HG03565 (cell line): ENCODE data around the gene TEX14.
A peak's percentile ranks its signal among the peaks of the same experiment; 100 is the strongest.

ENCODE experiments used
- ATAC-seq: cut with Tn5 transposase; IDR thresholded peaks from one replicate; pipeline ENCODE4 v1.9.1; 2021; ENCODE audit warnings: mild to moderate bottlenecking, moderate library complexity; ENCODE audit not compliant: unreplicated experiment

TEX14 gene

DNA sequence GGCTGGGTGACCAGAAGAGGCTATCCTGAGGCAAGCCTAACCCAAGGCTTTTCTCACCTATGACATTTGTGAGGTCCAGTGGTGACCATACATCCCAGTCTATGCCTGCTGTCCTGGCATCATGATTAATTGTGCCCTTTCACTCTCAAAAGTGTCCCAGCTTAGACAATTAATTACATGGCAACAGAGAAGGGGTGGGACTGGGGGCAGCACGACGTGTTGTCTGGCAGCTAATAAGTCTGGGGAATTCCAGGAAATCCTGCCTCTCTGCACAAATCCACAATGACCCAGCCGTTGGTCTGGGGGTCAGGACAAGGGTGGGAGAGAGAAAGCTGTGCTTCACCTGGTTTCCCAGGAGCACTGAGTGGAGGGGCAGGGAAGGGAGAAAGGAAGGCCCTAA lies 163.4 kb downstream of the TEX14 start:
- ATAC-seq: no peak

GRCh38 chr17:58527949-58528348 lies 163.9 kb downstream of the TEX14 start:
- no peak for ATAC-seq

DNA sequence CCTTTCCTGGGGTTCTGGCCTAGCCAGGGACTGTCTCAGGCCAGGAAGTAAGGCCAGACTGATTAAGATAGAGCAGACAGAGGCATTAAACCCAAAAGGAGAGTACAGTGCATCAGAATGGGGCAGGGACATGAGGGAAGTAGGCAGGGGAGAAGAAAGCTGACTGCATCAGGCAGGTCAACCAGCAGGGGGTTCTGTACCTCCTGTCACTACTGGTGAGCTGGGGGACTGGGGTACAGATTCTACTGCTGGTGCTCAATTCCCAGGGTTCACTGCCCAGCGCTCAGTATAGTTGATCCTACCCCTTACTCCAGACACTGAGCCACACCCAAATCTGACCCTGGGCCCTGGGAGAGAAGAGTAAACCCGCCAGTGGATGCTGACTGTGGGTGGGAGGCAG lies 164.5 kb downstream of the TEX14 start:
- ATAC-seq: no peak

GRCh38 chr17:58525239-58525638 lies 166.6 kb downstream of the TEX14 start:
- no peak for ATAC-seq

GRCh38 chr17:58521680-58522079 lies 170.2 kb downstream of the TEX14 start:
- ATAC-seq: no peak

- ATAC-seq: no peak
Measured at GRCh38 chr17:58520843-58521430, 170.9 kb downstream of the TEX14 start.

- peak; percentile 83 for ATAC-seq
Measured at GRCh38 chr17:58517928-58518609, 173.8 kb downstream of the TEX14 start.

- no peak for ATAC-seq
Measured at GRCh38 chr17:58517378-58517927, 174.4 kb downstream of the TEX14 start.

DNA sequence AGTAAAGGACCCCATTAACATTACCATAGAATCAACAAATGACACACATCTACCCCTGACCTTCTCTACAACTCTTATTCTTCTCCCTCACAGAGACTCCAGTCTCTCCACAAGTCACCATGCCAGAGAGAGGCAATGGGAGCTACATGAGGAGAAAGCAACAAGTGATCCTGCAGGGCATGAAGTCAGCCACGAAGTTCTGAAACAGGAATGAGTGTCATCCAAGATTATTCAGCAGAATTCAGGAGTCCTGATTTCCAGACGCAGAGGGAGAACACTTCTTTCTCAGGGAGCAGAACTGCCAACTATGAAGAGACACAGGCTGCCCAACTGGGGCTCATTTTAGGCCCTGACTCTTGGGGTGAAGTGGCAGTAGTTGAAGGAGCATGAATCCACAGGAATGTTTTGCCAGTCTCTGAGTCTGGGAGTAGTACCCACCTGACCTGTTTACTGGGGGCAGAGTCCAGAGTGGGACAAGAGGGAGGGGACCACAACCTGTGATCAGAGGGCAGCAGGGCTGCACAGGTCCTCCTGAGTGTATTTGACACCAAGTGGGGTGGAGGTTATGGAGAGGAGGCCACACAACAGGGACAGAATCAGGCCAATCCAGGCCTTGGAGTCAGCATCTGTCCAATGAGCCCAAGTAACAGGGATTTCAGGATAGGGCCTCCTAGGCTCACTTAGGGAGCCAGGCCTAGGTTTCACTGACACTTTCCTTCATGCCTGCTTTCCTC lies 175.0 kb downstream of the TEX14 start:
- no peak for ATAC-seq

DNA sequence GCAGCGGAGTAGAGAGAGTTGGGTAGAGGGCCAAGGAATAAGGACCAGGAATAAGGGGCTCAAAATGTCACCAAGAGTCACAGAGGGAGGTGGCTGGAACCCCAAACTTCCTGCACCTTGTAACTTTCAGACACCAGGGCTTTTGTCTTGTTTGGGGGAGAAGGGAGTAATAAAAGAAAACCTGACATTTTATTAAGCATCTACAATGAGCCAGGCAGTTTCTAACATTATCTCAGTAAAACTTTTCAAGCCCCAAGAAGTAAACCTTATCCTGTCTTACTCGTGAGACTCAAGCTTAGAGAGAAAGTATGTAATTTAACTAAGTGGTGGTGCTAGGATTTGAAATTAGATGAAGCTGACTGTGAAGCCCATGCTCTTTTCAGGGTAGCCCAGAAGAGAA lies 176.6 kb downstream of the TEX14 start:
- no peak for ATAC-seq

- no peak for ATAC-seq
Measured at GRCh38 chr17:58514770-58515157, 177.1 kb downstream of the TEX14 start.

- ATAC-seq: no peak
Measured at GRCh38 chr17:58513965-58514769, 177.7 kb downstream of the TEX14 start, which contains the start of gene MTMR4. Gene MTMR4, minus strand, starts transcription at chr17:58514638. Its CDS starts 231 bp downstream, at chr17:58514407.

DNA sequence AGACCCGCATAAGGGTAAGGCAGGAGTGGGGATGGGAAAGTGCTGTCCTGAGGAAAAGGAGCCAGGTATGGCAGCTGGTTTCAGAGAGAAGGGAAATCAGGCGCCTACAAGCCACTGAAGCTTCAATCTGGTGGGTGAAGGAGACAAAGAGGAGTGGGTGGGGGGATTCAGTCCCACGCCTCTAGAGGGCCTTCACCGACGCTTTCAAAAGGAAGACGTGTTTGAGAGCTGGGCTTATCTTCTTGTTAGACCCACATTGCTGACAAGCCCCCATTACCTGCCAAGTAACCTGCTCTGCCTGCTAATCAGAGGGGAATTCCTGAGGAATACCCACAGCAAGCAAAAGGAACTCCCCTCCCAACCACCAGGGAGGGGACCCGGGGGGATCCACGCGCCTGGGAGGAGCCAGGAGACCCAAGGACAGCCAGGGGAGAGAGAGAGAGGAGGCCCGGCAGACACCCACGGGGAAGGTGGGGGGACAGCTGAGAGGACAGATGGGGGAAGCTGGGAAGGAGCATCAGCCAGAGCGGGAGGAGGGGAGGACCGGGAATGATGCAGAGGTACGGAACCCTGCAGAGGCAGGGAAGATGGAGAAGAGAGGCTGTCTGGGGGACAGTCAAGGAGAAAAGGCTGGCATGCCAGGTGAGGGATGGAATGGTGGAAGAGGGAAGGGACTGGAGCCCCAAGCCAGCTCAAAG lies 178.4 kb downstream of the TEX14 start:
- no peak for ATAC-seq

DNA sequence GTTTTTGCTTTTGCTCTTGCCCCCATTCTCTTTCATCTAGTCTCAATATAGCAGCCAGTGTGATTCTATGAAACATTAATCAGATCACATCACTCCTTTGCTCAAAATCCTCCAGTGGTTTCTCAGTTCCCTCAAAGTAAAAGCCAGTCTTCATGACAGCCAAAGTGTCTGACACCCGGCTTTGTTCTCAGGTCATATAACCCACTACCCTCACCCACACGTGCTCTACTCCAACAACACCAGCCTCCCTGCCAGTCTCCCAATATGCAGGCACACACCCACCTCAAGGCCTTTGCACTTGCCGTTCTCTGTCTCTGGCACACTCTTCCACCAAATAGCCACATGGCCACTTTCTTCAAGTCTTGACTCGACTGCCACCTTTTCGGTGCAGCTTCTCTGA lies 181.8 kb downstream of the TEX14 start:
- no peak for ATAC-seq

- no peak for ATAC-seq
Measured at GRCh38 chr17:58508341-58509067, 183.3 kb downstream of the TEX14 start.

GRCh38 chr17:58507123-58507634 lies 184.7 kb downstream of the TEX14 start:
- ATAC-seq: no peak
